Sigmoid colon (tissue), 7 donors: ENCODE data around the gene MMP21. TPM values are rescaled to one million over a fixed set of nuclear protein-coding genes. Genes with fewer than 3 reads are reported as not detected.

Experiments used
- DNase-seq: peaks from one replicate; pipeline ENCODE4 v3.0.0-alpha.2; 2019
- H3K27ac ChIP-seq, 4 donors: fragments of 200-600 bp; sonication (generic); one replicate each; pipeline ENCODE4 v1.5.1; 2016 to 2019; ENCODE audit warnings: mild to moderate bottlenecking in 1 of 4
- H3K27me3 ChIP-seq, 3 donors: fragments of 200-600 bp; sonication (generic); one replicate each; pipeline ENCODE4 v1.5.1; 2019; ENCODE audit warnings: mild to moderate bottlenecking in 1 of 3
- H3K36me3 ChIP-seq, 4 donors: fragments of 200-600 bp; sonication (generic); one replicate each; pipeline ENCODE4 v1.5.1; 2016 to 2019
- H3K4me1 ChIP-seq, 4 donors: fragments of 200-600 bp; sonication (generic); one replicate each; pipeline ENCODE4 v1.5.1; 2017 to 2019
- H3K4me3 ChIP-seq, 4 donors: fragments of 200-600 bp; sonication (generic); one replicate each; pipeline ENCODE4 v1.5.1; 2017 to 2019; ENCODE audit warnings: mild to moderate bottlenecking in 2 of 4, moderate library complexity in 1 of 4
- H3K9me3 ChIP-seq, 4 donors: fragments of 200-600 bp in 3 of 4; sonication (generic) in 3 of 4; one replicate each; pipeline versions ENCODE4 v1.5.1 to v1.6.1; 2013 to 2019
- CTCF ChIP-seq, 4 experiments: fragments of 450-650 bp in 3 of 4; fragments of 200-600 bp in 1 of 4; IDR thresholded peaks; one replicate each; pipeline ENCODE4 v1.5.1; 2016 to 2019; ENCODE audit warnings: antibody characterized with exemption in 4 of 4, mild to moderate bottlenecking in 3 of 4, moderate library complexity in 2 of 4
- EP300 ChIP-seq, 4 donors: sonication (generic); formaldehyde crosslinking; IDR thresholded peaks; one replicate each; pipeline ENCODE4 v1.6.1; 2017; ENCODE audit warnings: antibody characterized with exemption in 4 of 4
- POLR2A ChIP-seq, 2 donors: fragments of 450-650 bp; IDR thresholded peaks; one replicate each; pipeline ENCODE4 v1.6.1; 2016; ENCODE audit warnings: antibody characterized with exemption in 2 of 2, mild to moderate bottlenecking in 2 of 2, moderate library complexity in 2 of 2
- POLR2AphosphoS5 ChIP-seq, 4 donors: sonication (generic); formaldehyde crosslinking; IDR thresholded peaks; one replicate each; pipeline ENCODE4 v1.6.1; 2017; ENCODE audit warnings: antibody characterized with exemption in 4 of 4
- WGBS, 2 donors: extraction: QIAGEN DNeasy Blood & Tissue Kit; methylation state at CpG; one replicate each; pipeline ENCODE4 v1.1.7; 2013; 5-methylcytosine and 5-hydroxymethylcytosine counted together
- intact Hi-C: fragments of 100-400 bp; cut with DNase I; formaldehyde crosslinking; loops from one replicate; pipeline ENCODE4 v1.15.1; 2023
- polyA plus RNA-seq, 3 donors: library from polyadenylated mRNA; stranded (reverse); fragments of 200-250 nt; gene quantifications; one replicate each; pipeline ENCODE4 v1.2.3, GENCODE V29; 2013
- total RNA-seq, 4 donors: library from RNA; depleted of rRNA; stranded (reverse); fragments of >200 nt; gene quantifications; one replicate each; pipeline ENCODE4 v1.1.0, GENCODE V29; 2016
- donor health status: healthy with polysubstance abuse.
- donor health status: Bipolar disorder and iron deficiency.
- donor health status: healthy.

The MMP21 gene
- total and polyA plus RNA-seq, 7 donors: 0.07 to 0.33 TPM; not detected in 5

GRCh38 chr10:125801574-125801973, 26.0 kb upstream of the MMP21 start:
- H3K9me3 ChIP-seq: no peaks in the 10 kb centered on the region
- 86 to 97% methylated on average over 1 of the region's 1 CpG for WGBS, 2 donors
- no peak overlapping the region for H3K4me3 ChIP-seq
- TF ChIP-seq CTCF (IDR thresholded peaks at IDR 0.05): no peak
- TF ChIP-seq EP300 (IDR thresholded peaks at IDR 0.05): no peak
- no peak for TF ChIP-seq POLR2A (IDR thresholded peaks at IDR 0.05)
- TF ChIP-seq POLR2AphosphoS5 (IDR thresholded peaks at IDR 0.05): no peak
- intact Hi-C loops: no loop called here
- DNase-seq: no peak
- H3K27ac ChIP-seq: no peak overlapping the region
- no peaks in the 10 kb centered on the region for H3K27me3 ChIP-seq
- H3K4me1 ChIP-seq: no peaks in the 10 kb centered on the region
- H3K36me3 ChIP-seq: peaks cover 5 to 75% (median 14%) of the 10 kb centered on the region in 4 donors

GRCh38 chr10:125799451-125800182, 24.0 kb upstream of the MMP21 start:
- intact Hi-C loops: no loop called here
- H3K36me3 ChIP-seq: peaks cover 5 to 75% (median 9%) of the 10 kb centered on the region in 4 donors
- no peaks in the 10 kb centered on the region for H3K27me3 ChIP-seq
- no peak for TF ChIP-seq POLR2AphosphoS5 (IDR thresholded peaks at IDR 0.05)
- no peak for TF ChIP-seq CTCF (IDR thresholded peaks at IDR 0.05)
- TF ChIP-seq POLR2A (IDR thresholded peaks at IDR 0.05): no peak
- TF ChIP-seq EP300 (IDR thresholded peaks at IDR 0.05): no peak
- H3K4me3 ChIP-seq: no peak overlapping the region
- H3K27ac ChIP-seq: no peak overlapping the region
- no peak for DNase-seq
- 95% methylated on average over 8 of the region's 8 CpGs for WGBS, 2 donors
- no peaks in the 10 kb centered on the region for H3K4me1 ChIP-seq
- no peaks in the 10 kb centered on the region for H3K9me3 ChIP-seq

GRCh38 chr10:125797994-125798662, 22.5 kb upstream of the MMP21 start:
- TF ChIP-seq CTCF (IDR thresholded peaks at IDR 0.05): no peak
- no peak for TF ChIP-seq POLR2AphosphoS5 (IDR thresholded peaks at IDR 0.05)
- no peak for TF ChIP-seq POLR2A (IDR thresholded peaks at IDR 0.05)
- TF ChIP-seq EP300 (IDR thresholded peaks at IDR 0.05): no peak
- Histone ChIP-seq H3K4me3 (no peak overlapping the region), H3K4me1 (no peaks in the 10 kb centered on the region), H3K9me3 (no peaks in the 10 kb centered on the region), H3K27me3 (no peaks in the 10 kb centered on the region), H3K27ac (no peak overlapping the region), H3K36me3 (peaks cover 11 to 80% (median 20%) of the 10 kb centered on the region in 4 donors)
- no peak for DNase-seq
- WGBS, 2 donors: 47 to 54% methylated on average over 5 of the region's 5 CpGs
- intact Hi-C loops: no loop called here

- Histone ChIP-seq H3K36me3 (peaks cover 8 to 80% (median 26%) of the 10 kb centered on the region in 4 donors), H3K27ac (no peak overlapping the region), H3K9me3 (no peaks in the 10 kb centered on the region), H3K27me3 (no peaks in the 10 kb centered on the region), H3K4me3 (no peak overlapping the region), H3K4me1 (no peaks in the 10 kb centered on the region)
- TF ChIP-seq POLR2A (IDR thresholded peaks at IDR 0.05): no peak
- TF ChIP-seq CTCF (IDR thresholded peaks at IDR 0.05): no peak
- TF ChIP-seq EP300 (IDR thresholded peaks at IDR 0.05): no peak
- TF ChIP-seq POLR2AphosphoS5 (IDR thresholded peaks at IDR 0.05): no peak
- no peak for DNase-seq
- 91 to 92% methylated on average over 8 of the region's 8 CpGs for WGBS, 2 donors
- intact Hi-C loops: no loop called here
Observed at GRCh38 chr10:125797424-125797823, 21.8 kb upstream of the MMP21 start.
